Measurements from ENCODE around the gene MRC1. TPM values are rescaled to one million over a fixed set of nuclear protein-coding genes. Genes with fewer than 3 reads are reported as not detected.

MRC1 gene
- total RNA-seq, 4 donors from 2014 or later, result 8.1 to 22.0 (median 11.1) TPM

DNA sequence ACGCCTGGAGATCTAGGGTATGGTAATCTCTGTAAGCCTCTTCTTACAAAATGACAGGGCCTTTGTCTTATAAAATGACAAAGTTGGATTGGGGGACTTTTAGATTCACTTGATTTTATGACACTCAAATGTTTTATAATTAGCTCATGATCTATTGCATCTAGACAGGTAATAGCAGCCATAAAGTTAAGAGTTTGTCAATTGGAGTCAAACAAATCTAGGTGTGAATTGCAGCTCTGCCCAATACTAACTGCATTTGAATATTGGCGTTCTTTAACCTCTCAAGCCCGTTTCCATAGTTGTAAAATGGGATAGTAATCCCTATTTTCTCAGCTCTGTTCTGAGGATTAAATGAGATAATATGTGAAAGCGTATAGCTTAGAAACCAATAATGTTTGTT, 14.1 kb upstream of the MRC1 start:
- Histone ChIP-seq H3K9me3 (no peaks in the 10 kb centered on the region), H3K4me1 (peaks cover 0 to 27% (median 0%) of the 10 kb centered on the region in 4 donors), H3K27ac (peak overlapping the region in 2 of 4 donors; percentile 65 to 75), H3K27me3 (no peaks in the 10 kb centered on the region), H3K36me3 (no peaks in the 10 kb centered on the region), H3K4me3 (no peak overlapping the region)
- TF ChIP-seq POLR2A (IDR thresholded peaks at IDR 0.05), result no peak
- TF ChIP-seq CTCF (IDR thresholded peaks at IDR 0.05), result no peak
- DNase-seq, result no peak

DNA sequence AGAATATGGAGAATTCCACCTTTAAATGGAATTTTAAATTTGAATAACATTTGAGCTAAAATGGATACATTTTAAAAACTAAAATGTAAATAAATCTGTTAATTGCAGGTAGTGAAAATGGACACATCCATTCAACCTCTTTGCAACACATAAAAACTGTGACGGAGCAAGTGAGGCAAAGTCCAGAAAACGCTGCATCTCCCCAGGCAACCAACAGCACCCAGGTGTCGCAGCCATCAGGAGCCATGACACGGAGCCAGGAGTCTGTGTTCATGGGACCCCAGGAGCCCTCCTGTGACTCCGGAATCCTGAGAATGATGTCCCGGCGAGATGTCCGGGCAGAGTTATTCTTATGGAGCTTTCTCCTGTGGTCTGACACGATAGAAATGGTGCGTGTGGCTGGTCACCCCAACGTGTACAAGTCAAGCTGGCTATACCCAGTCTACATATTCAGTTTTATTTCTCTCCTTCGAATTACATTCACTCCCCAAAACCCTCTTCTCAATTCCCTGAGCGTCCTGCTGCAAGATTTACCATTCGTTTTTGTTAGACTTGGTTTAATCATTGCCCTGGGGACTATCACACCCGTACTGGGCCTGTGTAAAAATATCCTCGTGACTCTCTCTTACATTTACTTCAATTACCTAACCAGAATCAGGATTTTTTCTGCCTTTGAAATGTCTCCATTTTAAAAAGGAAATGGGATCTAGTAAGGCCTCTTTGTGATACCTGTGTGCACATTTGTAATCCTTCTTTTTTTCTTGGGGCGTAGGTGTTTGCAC, 13.1 kb upstream of the MRC1 start:
- Histone ChIP-seq H3K27ac (peak overlapping the region in 1 of 4 donors; percentile 34), H3K27me3 (no peaks in the 10 kb centered on the region), H3K4me1 (peaks cover 0 to 27% (median 0%) of the 10 kb centered on the region in 4 donors), H3K4me3 (no peak overlapping the region), H3K9me3 (no peaks in the 10 kb centered on the region), H3K36me3 (no peaks in the 10 kb centered on the region)
- TF ChIP-seq POLR2A (IDR thresholded peaks at IDR 0.05) (no peak), CTCF (IDR thresholded peaks at IDR 0.05) (no peak)
- no peak for DNase-seq

DNA sequence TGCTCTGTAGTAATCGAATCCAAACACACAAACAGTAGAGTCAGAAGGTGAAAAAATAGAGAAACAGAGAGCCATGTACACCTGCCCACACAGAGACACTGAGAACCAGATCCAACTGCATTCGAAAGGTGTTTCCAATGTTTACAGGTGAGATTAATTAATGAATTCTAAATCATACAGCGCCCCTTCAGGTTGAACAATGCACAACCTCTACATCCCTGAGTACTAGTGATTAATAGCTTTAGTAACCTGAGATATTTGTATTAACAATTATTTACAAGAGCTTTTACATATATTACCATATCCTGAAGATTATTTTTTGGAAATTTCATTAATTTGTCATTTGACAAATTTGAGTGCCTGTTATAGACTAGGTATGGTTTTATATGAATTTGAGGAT, 7.6 kb upstream of the MRC1 start:
- no peaks in the 10 kb centered on the region for H3K36me3 ChIP-seq
- no peak overlapping the region for H3K4me3 ChIP-seq
- no peak overlapping the region for H3K27ac ChIP-seq
- H3K9me3 ChIP-seq, result no peaks in the 10 kb centered on the region
- no peak for DNase-seq
- TF ChIP-seq POLR2A (IDR thresholded peaks at IDR 0.05), result no peak
- peak in 3 of 6 experiments; percentile 45 to 46 (median 46) for TF ChIP-seq CTCF (IDR thresholded peaks at IDR 0.05)
- no peaks in the 10 kb centered on the region for H3K27me3 ChIP-seq
- H3K4me1 ChIP-seq, result peaks cover 0 to 4% (median 0%) of the 10 kb centered on the region in 4 donors

DNA sequence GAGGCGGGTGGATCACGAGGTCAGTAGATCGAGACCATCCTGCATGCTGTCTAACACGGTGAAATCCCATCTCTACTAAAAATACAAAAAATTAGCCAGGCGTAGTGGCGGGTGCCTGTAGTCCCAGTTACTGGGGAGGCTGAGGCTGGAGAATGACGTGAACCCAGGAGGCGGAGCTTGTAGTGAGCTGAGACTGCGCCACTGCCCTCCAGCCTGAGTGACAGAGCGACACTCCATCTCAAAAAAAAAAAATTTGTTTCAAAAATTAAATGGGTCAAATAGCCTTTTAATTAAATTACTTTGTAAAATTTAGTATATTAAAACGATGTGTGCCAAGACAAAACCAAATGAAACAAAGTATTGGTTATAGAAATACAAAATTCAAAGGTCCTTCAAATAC, 6.8 kb upstream of the MRC1 start:
- no peaks in the 10 kb centered on the region for H3K4me1 ChIP-seq
- H3K4me3 ChIP-seq, result no peak overlapping the region
- H3K9me3 ChIP-seq, result no peaks in the 10 kb centered on the region
- DNase-seq, result no peak
- no peaks in the 10 kb centered on the region for H3K36me3 ChIP-seq
- TF ChIP-seq POLR2A (IDR thresholded peaks at IDR 0.05), result no peak
- no peak for TF ChIP-seq CTCF (IDR thresholded peaks at IDR 0.05)
- H3K27me3 ChIP-seq, result no peaks in the 10 kb centered on the region
- no peak overlapping the region for H3K27ac ChIP-seq

- Histone ChIP-seq H3K4me1 (no peaks in the 10 kb centered on the region), H3K27me3 (no peaks in the 10 kb centered on the region), H3K4me3 (no peak overlapping the region), H3K36me3 (no peaks in the 10 kb centered on the region), H3K9me3 (no peaks in the 10 kb centered on the region), H3K27ac (no peak overlapping the region)
- DNase-seq, result no peak
- TF ChIP-seq POLR2A (IDR thresholded peaks at IDR 0.05) (no peak), CTCF (IDR thresholded peaks at IDR 0.05) (no peak)
These were observed 6.2 kb upstream of the MRC1 start for GRCh38 chr10:17802976-17803375.

All from Peyer's patch (tissue), 4 donors.